ENCODE data around the gene MRC2.

The MRC2 gene

GRCh38 chr17:62627904-62628633 lies 599 bp downstream of the MRC2 start:
- DNase-seq (ENCODE audit: low read depth) = peak; percentile 80
- TF ChIP-seq CTCF (conservative IDR thresholded peaks at IDR 0.05; ENCODE audit: control insufficient read depth, insufficient read depth, low read depth, low read length) = no peak
- peak overlapping the region; percentile 81 for H3K4me3 ChIP-seq (ENCODE audit: control insufficient read depth, low read depth, low read length)

GRCh38 chr17:62628831-62629555 lies 1.5 kb downstream of the MRC2 start:
- peak overlapping the region; percentile 81 for H3K4me3 ChIP-seq (ENCODE audit: control insufficient read depth, low read depth, low read length)
- peak; percentile 64 for DNase-seq (ENCODE audit: low read depth)
- no peak for TF ChIP-seq CTCF (conservative IDR thresholded peaks at IDR 0.05; ENCODE audit: control insufficient read depth, insufficient read depth, low read depth, low read length)

- peak overlapping the region; percentile 81 for H3K4me3 ChIP-seq (ENCODE audit: control insufficient read depth, low read depth, low read length)
- DNase-seq (ENCODE audit: low read depth) = no peak
- TF ChIP-seq CTCF (conservative IDR thresholded peaks at IDR 0.05; ENCODE audit: control insufficient read depth, insufficient read depth, low read depth, low read length) = no peak
Observed at GRCh38 chr17:62629556-62630364, 2.3 kb downstream of the MRC2 start.

GRCh38 chr17:62630365-62631085 lies 3.1 kb downstream of the MRC2 start:
- no peak for DNase-seq (ENCODE audit: low read depth)
- H3K4me3 ChIP-seq (ENCODE audit: control insufficient read depth, low read depth, low read length) = peak overlapping the region; percentile 81
- no peak for TF ChIP-seq CTCF (conservative IDR thresholded peaks at IDR 0.05; ENCODE audit: control insufficient read depth, insufficient read depth, low read depth, low read length)

GRCh38 chr17:62631086-62631935 lies 3.8 kb downstream of the MRC2 start:
- no peak for DNase-seq (ENCODE audit: low read depth)
- H3K4me3 ChIP-seq (ENCODE audit: control insufficient read depth, low read depth, low read length) = no peak overlapping the region
- no peak for TF ChIP-seq CTCF (conservative IDR thresholded peaks at IDR 0.05; ENCODE audit: control insufficient read depth, insufficient read depth, low read depth, low read length)

Measured in fibroblast of mammary gland (primary cell).